ENCODE data around the gene HDGFL2. TPM values are rescaled to one million over a fixed set of nuclear protein-coding genes. Genes with fewer than 3 reads are reported as not detected.
"Not testable (repeated sequence)": the region's sequence is repeated elsewhere in the genome, so short reads cannot be mapped to it uniquely, and the experiment has no call there.

The HDGFL2 gene
- total RNA-seq, 3 donors from 2014 or later: 33.0 to 34.1 (median 33.1) TPM

- Histone ChIP-seq H3K9me3 (no peaks in the 10 kb centered on the region), H3K27ac (no peak overlapping the region), H3K4me3 (no peak overlapping the region), H3K36me3 (no peaks in the 10 kb centered on the region), H3K27me3 (no peaks in the 10 kb centered on the region), H3K4me1 (no peaks in the 10 kb centered on the region)
- intact Hi-C loops (cut with DNase I; ENCODE audit: low total_unique reads): no loop called here
- no peak for DNase-seq (ENCODE audit: low spot score in 2 of 2)
- TF ChIP-seq, protein P1, sequence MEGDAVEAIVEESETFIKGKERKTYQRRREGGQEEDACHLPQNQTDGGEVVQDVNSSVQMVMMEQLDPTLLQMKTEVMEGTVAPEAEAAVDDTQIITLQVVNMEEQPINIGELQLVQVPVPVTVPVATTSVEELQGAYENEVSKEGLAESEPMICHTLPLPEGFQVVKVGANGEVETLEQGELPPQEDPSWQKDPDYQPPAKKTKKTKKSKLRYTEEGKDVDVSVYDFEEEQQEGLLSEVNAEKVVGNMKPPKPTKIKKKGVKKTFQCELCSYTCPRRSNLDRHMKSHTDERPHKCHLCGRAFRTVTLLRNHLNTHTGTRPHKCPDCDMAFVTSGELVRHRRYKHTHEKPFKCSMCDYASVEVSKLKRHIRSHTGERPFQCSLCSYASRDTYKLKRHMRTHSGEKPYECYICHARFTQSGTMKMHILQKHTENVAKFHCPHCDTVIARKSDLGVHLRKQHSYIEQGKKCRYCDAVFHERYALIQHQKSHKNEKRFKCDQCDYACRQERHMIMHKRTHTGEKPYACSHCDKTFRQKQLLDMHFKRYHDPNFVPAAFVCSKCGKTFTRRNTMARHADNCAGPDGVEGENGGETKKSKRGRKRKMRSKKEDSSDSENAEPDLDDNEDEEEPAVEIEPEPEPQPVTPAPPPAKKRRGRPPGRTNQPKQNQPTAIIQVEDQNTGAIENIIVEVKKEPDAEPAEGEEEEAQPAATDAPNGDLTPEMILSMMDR (IDR thresholded peaks at IDR 0.05): no peak
- TF ChIP-seq POLR2A (IDR thresholded peaks at IDR 0.05) (no peak), POLR2AphosphoS5 (IDR thresholded peaks at IDR 0.05) (no peak)
Observed at GRCh38 chr19:4525563-4526002, 53.5 kb downstream of the HDGFL2 start.

GRCh38 chr19:4527377-4527776 is 55.3 kb downstream of the HDGFL2 start:
- H3K4me1 ChIP-seq; H3K9me3 ChIP-seq; DNase-seq (ENCODE audit: low spot score in 2 of 2); H3K27ac ChIP-seq; H3K36me3 ChIP-seq; H3K4me3 ChIP-seq; intact Hi-C loops (cut with DNase I; ENCODE audit: low total_unique reads); H3K27me3 ChIP-seq: not testable (repeated sequence)

- H3K27me3 ChIP-seq: no peaks in the 10 kb centered on the region
- TF ChIP-seq POLR2AphosphoS5 (IDR thresholded peaks at IDR 0.05): no peak
- TF ChIP-seq POLR2A (IDR thresholded peaks at IDR 0.05): no peak
- TF ChIP-seq, protein P1 (IDR thresholded peaks at IDR 0.05): no peak
- no peaks in the 10 kb centered on the region for H3K36me3 ChIP-seq
- no peak overlapping the region for H3K27ac ChIP-seq
- no peak for DNase-seq (ENCODE audit: low spot score in 2 of 2)
- intact Hi-C loops (cut with DNase I; ENCODE audit: low total_unique reads): no loop called here
- H3K9me3 ChIP-seq: no peaks in the 10 kb centered on the region
- no peak overlapping the region for H3K4me3 ChIP-seq
- H3K4me1 ChIP-seq: no peaks in the 10 kb centered on the region
Observed at GRCh38 chr19:4528843-4529242, 56.7 kb downstream of the HDGFL2 start.

DNA sequence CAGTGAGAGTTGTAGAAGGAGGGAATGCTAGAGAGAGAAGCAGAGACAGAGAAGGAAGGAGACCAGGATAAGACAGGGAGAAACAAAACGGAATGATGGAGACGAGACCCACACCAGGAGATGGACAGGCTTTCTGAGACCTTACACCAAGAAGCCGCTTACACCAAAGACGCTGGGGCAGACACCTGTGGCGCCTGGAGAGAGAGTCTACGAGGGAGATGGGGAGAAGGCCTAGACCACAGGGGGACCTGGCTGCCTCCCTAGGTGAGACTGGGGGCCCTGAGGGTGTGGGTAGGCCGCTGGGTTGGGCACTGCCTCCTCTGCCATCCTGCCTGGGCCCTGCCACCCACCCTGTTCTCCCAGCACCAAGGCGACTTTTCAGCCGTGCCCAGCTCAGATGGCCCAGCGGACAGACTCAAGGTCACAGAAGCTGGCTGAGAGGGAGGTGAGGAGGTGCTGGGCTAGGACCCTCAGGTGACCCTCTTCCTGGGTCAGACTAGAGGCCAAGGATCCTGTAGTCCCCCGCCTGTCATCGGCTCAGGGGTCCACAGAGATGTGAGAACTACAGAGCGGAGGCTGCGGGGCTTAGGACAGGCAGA is 57.9 kb downstream of the HDGFL2 start:
- DNase-seq (ENCODE audit: low spot score in 2 of 2): no peak
- H3K4me3 ChIP-seq: no peak overlapping the region
- H3K9me3 ChIP-seq: no peaks in the 10 kb centered on the region
- H3K36me3 ChIP-seq: no peaks in the 10 kb centered on the region
- intact Hi-C loops (cut with DNase I; ENCODE audit: low total_unique reads): no loop called here
- H3K27me3 ChIP-seq: no peaks in the 10 kb centered on the region
- TF ChIP-seq POLR2A (IDR thresholded peaks at IDR 0.05) (no peak), POLR2AphosphoS5 (IDR thresholded peaks at IDR 0.05) (no peak)
- TF ChIP-seq, protein P1 (IDR thresholded peaks at IDR 0.05): no peak
- no peaks in the 10 kb centered on the region for H3K4me1 ChIP-seq
- H3K27ac ChIP-seq: no peak overlapping the region

DNA sequence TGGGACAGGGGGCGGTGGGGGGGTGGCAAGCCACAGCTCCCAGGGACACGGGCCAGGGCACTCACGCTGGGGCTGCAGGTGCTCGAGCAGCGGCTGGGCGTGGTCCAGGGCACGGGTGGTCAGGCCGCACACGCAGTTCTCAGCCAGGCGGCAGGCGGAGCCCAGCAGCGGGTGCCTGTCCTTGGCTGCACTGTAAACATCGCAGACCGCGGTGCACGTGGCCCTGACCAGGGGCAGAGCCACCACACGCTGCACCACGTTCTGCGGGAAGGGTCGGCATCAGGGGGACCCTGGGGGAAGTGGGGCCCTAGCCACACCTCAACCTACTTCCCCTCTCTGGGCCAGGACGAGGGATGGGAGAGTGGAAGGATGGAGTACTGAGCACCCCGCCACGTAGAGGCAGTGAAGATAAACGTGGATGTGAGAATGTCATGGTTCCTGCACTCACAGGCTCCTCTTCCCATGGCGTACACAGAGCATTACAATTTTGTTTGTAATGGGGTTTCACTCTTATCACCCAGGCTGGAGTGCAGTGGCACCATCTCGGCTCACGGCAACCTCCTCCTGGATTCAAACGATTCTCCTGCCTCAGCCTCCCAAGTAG is 59.6 kb downstream of the HDGFL2 start:
- H3K27ac ChIP-seq: no peak overlapping the region

More for the DNA sequence above, 59.6 kb downstream of the HDGFL2 start:
- no peak overlapping the region for H3K4me3 ChIP-seq
- H3K36me3 ChIP-seq: no peaks in the 10 kb centered on the region
- no peaks in the 10 kb centered on the region for H3K4me1 ChIP-seq
- H3K9me3 ChIP-seq: no peaks in the 10 kb centered on the region
- no peak for DNase-seq (ENCODE audit: low spot score in 2 of 2)
- TF ChIP-seq, protein P1 (IDR thresholded peaks at IDR 0.05): no peak
- H3K27me3 ChIP-seq: no peaks in the 10 kb centered on the region
- intact Hi-C loops (cut with DNase I; ENCODE audit: low total_unique reads): no loop called here

All from breast epithelium (tissue), 4 donors.